ENCODE results near the gene SF3A1. TPM values are rescaled to one million over a fixed set of nuclear protein-coding genes. Genes with fewer than 3 reads are reported as not detected.

The SF3A1 gene
- total and polyA plus RNA-seq, 4 donors: 19.6 to 41.6 (median 23.9) TPM

- Histone ChIP-seq H3K4me1 (ENCODE audit: control insufficient read depth in 4 of 4, insufficient read depth in 4 of 4, low read length in 3 of 4) (peaks cover 8 to 44% (median 33%) of the 10 kb centered on the region in 4 donors), H3K27ac (ENCODE audit: low read depth in 1 of 2, low read length in 2 of 2) (peak overlapping the region; percentile 62 to 75), H3K9me3 (ENCODE audit: control insufficient read depth in 4 of 4, low read length in 3 of 4) (no peaks in the 10 kb centered on the region), H3K36me3 (ENCODE audit: control insufficient read depth in 4 of 4, insufficient read depth in 3 of 4, low read depth in 1 of 4, low read length in 3 of 4) (peaks cover 4 to 22% (median 8%) of the 10 kb centered on the region in 4 donors), H3K27me3 (ENCODE audit: control insufficient read depth in 4 of 4, insufficient read depth in 4 of 4, low read length in 3 of 4) (no peaks in the 10 kb centered on the region), H3K4me3 (ENCODE audit: low read depth in 1 of 3, low read length in 3 of 3) (peak overlapping the region; percentile 38 to 73 (median 66)), H3K9ac (ENCODE audit: low read depth in 1 of 2, low read length in 2 of 2) (peak overlapping the region; percentile 60 to 77)
- 18% methylated on average over 27 of the region's 27 CpGs for WGBS
- no peak for DNase-seq (ENCODE audit: low spot score)
- TF ChIP-seq CTCF (IDR thresholded peaks at IDR 0.05; ENCODE audit: low read depth, low read length, missing input control) (no peak), REST (IDR thresholded peaks at IDR 0.05) (no peak), NR2F2 (IDR thresholded peaks at IDR 0.05) (peak; percentile 11), TAF1 (conservative IDR thresholded peaks at IDR 0.05) (no peak), MAX (IDR thresholded peaks at IDR 0.05) (no peak), SP1 (IDR thresholded peaks at IDR 0.05) (no peak), HNF4A (conservative IDR thresholded peaks at IDR 0.05) (peak in 1 of 2 donors; percentile 7), YY1 (IDR thresholded peaks at IDR 0.05) (no peak), EGR1 (IDR thresholded peaks at IDR 0.05; ENCODE audit: low read depth in 2 of 2) (no peak), RXRA (IDR thresholded peaks at IDR 0.05) (no peak), ZBTB33 (IDR thresholded peaks at IDR 0.05) (no peak), FOXA2 (IDR thresholded peaks at IDR 0.05) (no peak)
- TF ChIP-seq, protein P1, sequence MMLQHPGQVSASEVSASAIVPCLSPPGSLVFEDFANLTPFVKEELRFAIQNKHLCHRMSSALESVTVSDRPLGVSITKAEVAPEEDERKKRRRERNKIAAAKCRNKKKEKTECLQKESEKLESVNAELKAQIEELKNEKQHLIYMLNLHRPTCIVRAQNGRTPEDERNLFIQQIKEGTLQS (IDR thresholded peaks at IDR 0.05): no peak
Measured at GRCh38 chr22:30288419-30289140, 68.1 kb downstream of the SF3A1 start.

All from liver (tissue), 9 donors.